NCI-H2029 (cell line): ENCODE data around the gene PCDH1.
"Not testable (repeated sequence)": the region's sequence is repeated elsewhere in the genome, so short reads cannot be mapped to it uniquely, and the experiment has no call there.

Experiments
- DNase-seq: peaks from one replicate; lab custom pipeline; 2025; lab: John Stamatoyannopoulos, UW

Gene PCDH1

DNA sequence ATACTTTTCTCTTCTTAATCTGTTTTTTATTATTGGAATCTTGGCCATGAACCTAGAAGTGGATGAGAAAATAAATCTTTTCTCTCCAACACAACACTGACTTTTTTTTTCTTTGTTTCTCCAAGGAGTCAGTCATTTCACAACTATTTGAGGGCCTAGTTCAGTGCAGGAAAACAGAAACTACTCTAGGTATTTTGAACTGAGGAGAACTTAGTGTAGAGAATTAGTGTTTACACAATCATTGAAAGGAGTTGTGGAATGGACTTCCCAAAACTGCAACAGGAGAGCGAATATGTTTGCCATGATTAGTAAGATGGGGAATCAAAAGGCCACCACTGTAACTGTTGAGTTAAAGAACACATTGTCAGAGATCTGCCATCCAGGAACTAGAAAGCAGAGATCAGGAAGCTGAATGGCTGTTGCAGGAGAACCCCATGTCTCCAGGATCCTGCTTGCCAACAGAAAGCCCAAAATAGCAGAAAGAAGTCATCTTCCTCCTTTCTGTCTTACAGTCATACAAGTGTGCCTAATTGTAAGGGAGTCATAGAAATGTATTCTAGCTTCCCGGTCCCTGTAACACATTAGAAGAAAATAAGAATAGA, 20.3 kb upstream of the PCDH1 start:
- no peak for DNase-seq

GRCh38 chr5:141897425-141897824, 19.2 kb upstream of the PCDH1 start:
- no peak for DNase-seq

DNA sequence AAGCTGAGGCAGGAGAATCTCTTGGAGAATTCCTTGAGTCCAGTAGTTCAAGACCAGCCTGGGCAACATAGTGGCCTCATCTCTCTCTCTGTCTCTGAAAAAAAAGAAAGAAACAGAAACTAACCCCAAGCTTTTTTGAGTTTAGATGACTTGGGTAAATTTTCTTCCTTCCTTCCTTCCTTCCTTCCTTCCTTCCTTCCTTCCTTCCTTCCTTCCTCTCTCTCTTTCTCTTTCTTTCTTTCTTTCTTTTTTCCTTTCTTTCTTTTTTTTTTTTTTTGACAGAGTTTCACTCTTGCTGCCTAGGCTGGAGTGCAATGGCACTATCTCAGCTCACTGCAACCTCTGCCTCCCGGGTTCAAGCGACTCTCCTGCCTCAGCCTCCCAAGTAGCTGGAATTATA, 12.2 kb upstream of the PCDH1 start:
- not testable (repeated sequence) for DNase-seq

DNA sequence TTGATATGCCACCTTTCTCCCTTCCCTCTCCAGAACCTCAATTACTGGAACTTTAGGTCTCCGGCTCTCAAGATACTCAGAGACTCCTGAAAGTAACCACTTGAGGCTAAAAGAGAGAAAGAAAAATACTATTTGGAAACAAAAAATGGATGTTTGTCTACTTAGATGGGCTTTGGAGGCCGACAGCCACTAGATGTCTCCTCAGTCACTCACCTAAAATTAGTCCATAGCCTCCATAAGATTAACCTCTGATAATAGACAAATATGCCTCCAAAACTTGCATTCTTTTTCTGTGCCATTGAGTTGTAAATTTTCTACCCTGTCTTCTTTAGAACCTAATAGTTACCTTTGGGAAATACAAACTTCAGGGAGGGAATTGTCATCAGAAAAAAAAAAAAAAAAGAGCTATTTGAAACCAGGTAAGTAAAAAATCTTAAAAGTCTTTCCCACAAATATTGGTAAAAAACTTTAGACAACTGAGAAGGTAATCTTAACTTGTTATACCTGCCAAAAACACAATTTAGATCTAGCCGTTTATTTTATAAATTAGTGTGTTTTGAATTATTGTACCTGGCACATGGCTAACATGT, 11.2 kb upstream of the PCDH1 start:
- no peak for DNase-seq

DNA sequence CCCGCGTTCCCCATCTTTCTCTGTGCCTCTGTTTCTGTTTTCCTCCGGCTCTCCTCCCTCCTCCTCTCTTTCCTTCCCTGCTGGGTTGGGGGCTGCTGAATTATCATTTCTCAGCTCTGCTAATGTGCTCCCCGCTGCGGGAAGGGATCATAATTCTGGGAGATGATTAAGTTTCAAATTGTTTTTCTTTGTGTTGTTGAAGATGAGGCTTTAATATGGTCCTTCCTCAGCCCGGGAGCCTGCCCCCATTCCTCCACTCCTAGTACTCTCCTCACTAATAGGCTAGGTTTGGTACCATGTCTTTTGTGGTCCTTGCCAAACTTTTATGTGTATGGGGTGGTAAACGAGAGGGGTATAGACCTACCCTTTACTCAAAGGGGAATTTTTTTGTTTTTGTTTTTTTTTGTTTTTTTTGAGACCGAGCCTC, 5.7 kb upstream of the PCDH1 start:
- DNase-seq = no peak

GRCh38 chr5:141883184-141883891, 5.1 kb upstream of the PCDH1 start:
- no peak for DNase-seq

DNA sequence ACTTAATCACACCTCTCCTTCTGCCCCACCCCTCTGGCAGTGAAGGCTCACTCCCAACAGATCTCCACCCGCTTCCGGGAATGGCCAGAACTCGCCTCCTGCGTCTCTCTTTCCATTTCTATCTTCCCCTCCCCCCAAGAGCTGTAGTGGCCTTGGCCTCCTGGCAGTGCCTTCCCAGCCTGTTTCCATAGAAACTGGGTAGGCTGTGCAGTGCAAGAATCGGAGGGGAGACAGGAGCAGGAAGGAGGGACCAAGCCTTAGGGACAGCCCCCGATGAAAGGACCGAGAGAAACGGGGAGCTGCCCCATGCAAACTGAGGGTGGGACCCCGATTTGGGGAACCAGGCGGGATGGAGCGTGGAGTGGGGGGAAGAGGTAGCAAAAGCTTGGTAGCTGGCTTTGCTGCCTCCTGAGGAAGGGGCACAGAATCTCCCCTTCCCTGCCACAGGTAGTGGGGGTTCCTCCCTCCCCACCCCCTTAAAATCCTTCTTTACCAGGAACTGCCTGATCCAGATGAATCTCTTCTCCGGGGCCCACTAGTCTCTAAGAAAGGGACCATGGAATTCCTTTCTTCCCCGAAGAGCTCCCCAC, 4.5 kb upstream of the PCDH1 start:
- DNase-seq = peak; percentile 40

- DNase-seq = no peak
Observed at GRCh38 chr5:141881886-141882285, 3.7 kb upstream of the PCDH1 start.

GRCh38 chr5:141880961-141881801, 3.0 kb upstream of the PCDH1 start:
- DNase-seq = no peak

DNA sequence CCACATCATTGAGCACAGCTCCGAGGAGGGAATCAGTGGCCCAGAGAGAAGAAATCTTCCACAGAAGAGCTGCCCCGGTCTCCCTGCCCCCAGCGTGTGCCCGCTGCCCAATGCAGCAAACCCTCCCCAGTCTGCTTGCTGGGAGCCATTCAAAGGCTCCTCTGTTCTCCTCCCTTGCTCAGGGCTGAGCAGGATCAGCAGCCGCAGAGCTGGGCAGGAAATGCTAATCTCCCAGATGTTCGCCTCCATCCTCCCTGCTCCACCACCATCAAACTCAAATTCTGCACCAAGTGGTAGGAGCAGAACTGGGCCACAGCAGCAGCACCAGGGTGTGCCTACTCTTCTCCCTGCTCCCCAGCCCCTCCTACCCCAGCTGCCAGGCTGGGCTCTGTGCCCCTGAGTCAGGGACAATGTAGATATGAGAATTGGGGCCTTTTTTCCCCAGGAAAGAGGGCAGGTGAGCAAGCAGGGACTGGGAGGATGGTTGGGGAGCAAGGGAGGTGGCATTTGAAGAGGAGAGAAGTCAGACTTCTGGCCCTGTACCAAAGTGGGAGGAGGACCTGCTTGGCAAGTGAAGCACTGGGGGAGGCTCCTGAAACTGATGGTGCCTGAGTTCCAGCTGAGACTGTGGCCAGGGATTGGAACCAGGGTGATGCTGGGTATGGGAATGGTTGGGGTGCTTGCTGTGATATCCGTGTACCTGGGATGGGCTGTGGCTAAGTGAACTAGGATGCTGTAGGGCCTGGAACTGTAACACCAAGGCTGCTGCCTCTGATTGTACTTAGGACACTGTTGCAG, 1.9 kb upstream of the PCDH1 start:
- no peak for DNase-seq

GRCh38 chr5:141879426-141879759, 1.2 kb upstream of the PCDH1 start:
- DNase-seq = no peak

DNA sequence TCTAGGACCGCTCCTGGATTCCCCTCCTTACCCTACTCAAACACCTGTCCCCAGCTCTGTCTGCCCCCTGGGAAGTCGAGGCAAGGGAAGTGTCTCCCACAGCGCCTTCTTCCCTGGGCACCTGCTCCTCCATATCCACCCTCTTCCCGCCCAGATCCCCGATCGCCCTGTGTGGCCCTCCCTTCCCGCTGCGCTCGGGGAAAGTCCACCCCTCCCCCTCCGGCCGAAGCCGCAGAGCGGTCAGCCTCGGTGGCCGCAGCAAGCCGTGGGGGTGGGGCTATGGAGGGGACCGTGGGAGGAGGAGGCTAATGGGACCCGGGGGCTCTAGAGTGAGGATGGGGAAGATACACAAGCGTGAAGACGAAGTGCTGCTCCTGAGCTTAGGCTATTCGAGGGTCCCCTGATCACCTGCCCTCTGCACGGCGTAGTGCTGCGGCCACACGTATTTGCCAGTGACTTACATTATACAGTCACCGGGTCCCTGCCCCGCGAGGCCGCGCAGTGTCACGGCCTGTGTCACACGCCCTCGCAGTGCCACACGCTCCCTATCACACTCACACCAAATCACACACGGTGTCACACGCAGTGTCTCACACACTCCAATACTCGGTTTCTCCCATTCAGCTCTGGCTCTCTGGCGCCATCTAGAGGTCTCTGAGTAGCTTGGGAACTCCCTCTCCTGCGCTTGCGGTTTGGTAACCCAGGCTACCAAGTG, 658 bp upstream of the PCDH1 start:
- peak; percentile 92 for DNase-seq

DNA sequence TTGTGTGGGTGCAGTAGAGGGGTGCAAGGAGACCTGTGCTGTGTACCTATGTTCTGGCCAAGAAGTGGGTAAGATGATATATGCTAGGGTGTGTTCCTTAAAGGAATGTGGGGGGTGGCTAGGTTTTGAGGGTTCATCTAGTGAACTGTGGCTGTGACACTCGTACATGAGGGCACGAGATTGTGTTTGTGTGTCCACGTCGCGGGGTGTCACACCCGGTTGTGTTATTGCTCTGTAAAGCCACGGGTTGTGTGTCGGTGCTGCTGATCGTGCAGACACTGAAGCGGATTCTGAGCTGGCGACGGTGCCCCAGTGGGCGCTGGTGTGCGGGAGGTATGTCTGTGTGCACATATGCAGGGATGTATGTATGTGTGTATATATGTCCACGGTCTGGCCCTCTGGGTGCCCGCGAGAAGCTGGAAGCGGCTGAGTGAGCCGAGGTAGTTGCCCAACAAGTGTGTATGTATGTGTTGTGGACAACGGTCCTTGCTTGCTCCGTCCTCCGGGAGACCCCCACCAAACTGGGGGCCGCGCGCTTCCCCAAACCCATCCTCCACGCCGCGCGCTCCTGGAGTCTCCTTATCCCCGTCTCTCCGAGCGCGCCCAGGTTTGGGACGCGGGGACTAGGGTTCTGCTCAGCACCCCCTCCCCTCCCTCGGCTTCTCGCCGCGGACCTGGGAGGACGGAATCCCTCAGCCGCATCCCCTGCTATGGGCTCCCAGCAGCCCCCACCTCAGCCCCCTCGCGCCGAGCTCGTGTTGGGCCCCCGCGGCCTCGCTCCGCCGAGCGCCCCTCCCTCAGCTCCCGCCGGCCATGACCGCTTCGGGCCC, 639 bp downstream of the PCDH1 start:
- DNase-seq = peak; percentile 20

GRCh38 chr5:141876628-141877355, 1.4 kb downstream of the PCDH1 start:
- peak; percentile 83 for DNase-seq

DNA sequence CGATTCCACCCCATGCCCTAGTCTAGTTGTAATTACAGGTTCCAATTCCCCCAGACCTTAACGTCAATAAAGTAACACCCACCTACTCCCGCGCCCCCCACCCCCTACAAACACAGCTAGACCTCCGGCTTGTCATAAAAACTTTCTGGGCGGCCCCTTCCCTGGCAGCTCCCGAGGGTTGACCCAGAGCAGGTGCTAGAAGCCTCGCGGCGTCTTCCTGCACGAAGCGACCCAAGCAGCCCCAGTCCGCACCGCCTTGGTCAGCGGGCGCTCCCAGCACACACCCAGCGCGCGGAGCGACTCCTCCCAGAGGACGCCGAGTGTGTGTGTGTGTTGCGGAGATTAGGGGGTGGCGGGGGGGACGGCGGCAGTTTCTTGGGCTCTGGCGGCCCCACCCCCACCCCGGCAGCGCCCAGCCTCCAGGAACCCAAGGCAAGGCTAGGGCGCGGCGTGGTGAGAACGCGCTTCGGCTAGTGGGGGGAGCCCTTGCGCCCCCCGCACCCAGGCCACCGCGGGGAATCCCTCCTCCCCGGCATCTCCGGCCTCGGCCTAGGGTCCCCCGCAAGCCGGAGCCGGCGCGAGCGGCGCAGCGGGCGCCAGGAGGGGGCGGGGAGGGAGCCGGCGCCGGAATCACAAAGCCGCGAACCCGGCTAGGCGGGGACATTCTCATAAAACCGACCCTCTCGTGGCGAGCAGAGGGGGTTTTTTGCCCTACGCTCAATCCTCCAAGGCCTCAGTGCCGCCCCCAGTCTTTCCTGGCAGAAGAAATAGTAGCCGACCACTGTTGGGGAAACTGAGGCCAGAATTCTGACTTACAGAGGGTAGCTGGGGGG, 2.2 kb downstream of the PCDH1 start:
- peak; percentile 50 for DNase-seq

- DNase-seq = no peak
Observed at GRCh38 chr5:141875022-141875740, 3.0 kb downstream of the PCDH1 start.

DNA sequence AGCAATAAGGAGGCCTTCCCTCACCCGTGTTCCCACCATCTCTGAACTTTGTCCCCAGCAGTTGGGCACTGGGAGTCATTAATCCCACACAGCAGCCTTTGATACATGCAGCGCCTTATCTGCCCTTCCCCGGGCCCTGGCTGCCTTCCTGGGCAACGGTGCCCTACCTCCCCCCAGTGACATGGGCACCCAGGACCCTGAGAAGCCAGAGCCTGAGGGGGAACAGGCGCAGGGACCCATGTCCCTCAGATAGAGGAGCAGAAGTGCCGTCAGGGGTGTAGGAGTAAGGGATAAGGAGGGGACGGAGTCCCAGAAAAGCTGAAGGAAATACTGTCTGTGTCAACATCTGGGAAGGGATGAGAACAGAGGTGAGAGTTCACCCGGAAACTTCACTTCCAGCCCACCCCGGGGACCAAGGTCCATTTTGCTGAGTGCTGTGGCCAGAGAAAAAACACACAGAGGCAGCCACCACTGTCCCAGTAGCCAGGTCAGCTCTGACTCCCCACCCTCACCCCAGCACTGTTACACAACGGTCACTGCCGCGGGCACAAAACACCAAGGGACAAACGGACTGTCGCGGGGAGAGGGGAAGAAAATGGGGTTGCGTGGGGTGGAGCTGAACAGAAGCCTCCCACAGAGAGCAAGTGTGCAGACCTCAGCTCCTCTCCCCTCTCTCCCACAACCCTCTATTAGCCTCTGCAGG, 3.8 kb downstream of the PCDH1 start:
- DNase-seq = no peak
